HG02970 (cell line): Measurements from ENCODE around the gene GNB1L.
"Not testable (repeated sequence)": the region's sequence is repeated elsewhere in the genome, so short reads cannot be mapped to it uniquely, and the experiment has no call there.

Experiments
- ATAC-seq: cut with Tn5 transposase; IDR thresholded peaks from one replicate; pipeline ENCODE4 v1.9.1; 2021; ENCODE audit warnings: mild to moderate bottlenecking, moderate library complexity, moderate number of reproducible peaks; ENCODE audit not compliant: unreplicated experiment, low FRiP score

The GNB1L gene

GRCh38 chr22:19785461-19786263, 69.0 kb downstream of the GNB1L start:
- no peak for ATAC-seq

GRCh38 chr22:19784384-19785175, 70.1 kb downstream of the GNB1L start:
- ATAC-seq, result no peak

GRCh38 chr22:19783586-19784383, 70.9 kb downstream of the GNB1L start:
- ATAC-seq, result no peak

GRCh38 chr22:19782533-19782932, 72.1 kb downstream of the GNB1L start:
- ATAC-seq, result no peak

- no peak for ATAC-seq
Observed at GRCh38 chr22:19779685-19780268, 74.9 kb downstream of the GNB1L start.

DNA sequence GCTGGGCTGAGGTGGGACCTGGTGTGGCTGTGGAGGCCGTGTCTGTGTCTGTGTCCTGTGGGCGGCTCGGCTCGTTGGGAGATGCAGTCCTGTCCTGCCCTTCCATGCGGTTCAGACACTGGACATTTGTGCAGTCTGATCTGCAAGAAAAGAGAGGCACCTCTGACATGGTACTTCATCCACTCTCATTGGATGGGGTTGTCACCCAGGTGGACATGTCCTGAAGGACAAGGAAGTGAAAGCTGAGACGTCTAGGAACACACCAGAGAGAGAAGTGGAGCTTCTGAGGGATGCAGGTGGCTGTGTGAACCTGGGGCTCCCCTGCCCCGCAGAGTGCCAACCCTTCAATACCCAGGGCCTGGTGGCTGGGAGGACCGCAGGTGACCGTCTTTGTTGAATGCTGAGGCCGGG, 75.7 kb downstream of the GNB1L start:
- no peak for ATAC-seq

DNA sequence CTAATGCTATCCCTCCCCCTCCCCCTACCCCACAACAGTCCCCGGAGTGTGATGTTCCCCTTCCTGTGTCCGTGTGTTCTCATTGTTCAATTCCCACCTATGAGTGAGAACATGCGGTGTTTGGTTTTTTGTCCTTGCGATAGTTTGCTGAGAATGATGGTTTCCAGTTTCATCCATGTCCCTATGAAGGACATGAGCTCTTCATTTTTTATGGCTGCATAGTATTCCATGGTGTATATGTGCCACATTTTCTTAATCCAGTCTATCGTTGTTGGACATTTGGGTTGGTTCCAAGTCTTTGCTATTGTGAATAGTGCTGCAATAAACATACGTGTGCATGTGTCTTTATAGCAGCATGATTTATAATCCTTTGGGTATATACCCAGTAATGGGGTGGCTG, 77.5 kb downstream of the GNB1L start:
- ATAC-seq, result not testable (repeated sequence)

DNA sequence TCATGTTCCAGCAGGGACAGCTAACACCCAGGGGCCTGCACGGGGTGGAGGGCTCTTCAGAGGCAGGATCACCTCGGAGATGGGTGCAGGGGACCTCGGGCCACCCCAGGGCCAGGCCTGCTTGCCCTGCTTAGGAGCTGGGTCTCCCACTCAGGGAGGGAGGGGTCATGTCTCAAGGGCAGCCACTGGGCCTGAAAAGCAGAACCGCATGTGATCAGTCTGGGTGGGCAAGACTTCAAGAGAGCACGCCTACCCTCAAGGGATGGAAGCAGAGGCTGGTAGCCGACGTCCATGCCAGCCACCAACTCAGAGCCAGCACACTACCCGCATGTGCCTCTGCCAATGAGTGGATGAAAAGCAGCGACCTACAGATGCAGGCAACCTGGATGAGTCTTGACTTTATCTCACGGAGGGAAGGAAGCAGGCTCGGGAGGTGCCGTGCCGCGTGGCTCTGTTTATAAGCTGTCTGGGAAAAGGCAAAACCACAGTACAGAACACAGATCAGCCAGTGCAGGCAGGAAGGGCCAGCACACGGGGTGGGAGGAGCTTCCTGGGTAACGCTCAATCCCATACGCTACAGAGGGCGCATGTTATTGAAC, 78.1 kb downstream of the GNB1L start:
- no peak for ATAC-seq

- no peak for ATAC-seq
Observed at GRCh38 chr22:19775496-19776325, 79.0 kb downstream of the GNB1L start.

- no peak for ATAC-seq
Observed at GRCh38 chr22:19774628-19775027, 80.0 kb downstream of the GNB1L start.

- ATAC-seq, result no peak
Observed at GRCh38 chr22:19773470-19774040, 81.1 kb downstream of the GNB1L start.

GRCh38 chr22:19772673-19773469, 81.8 kb downstream of the GNB1L start:
- ATAC-seq, result peak; percentile 40

- no peak for ATAC-seq
Observed at GRCh38 chr22:19772422-19772672, 82.3 kb downstream of the GNB1L start.

DNA sequence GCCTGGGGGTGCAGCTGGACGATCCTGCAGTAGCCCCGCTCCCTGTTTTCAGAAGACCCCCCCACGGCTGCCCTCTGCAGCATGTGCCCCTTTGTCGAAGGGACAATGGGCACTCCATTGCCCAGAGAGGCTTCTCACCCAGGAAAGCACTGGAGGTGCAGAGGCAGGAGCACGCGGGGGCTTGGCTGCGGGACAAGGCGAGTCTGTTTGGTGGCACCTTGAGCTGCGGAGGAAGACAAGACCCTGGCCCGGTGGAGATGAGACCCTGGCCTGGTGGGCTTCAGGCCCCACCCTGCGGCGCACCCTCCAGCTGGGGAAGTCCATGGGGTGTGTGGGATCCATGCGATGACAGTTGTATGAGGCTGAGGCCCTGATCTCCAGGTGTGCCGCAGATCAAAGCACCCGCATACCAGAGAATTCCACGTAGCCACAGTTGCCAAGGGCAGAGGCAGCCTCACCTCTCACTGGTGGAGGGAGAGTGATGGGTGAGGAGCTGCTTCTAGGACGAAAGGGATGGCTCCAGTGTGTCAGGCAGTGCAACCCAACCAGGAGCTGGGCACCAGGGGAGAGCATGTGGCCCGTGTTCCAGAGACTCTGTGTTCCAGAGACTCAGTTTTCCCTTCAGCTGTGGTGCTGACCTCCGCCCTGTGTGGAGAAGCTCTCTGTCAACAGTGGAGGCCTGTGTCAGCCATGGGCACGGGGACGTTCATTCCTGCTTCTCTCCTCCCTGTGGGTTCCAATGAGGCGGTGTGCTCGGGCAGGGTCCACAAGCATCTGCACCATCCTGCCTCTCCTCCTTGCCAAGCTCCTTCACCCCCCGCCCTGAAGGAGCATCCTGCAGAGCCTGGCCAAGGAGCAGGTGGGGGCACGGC, 84.1 kb downstream of the GNB1L start:
- no peak for ATAC-seq

- no peak for ATAC-seq
Observed at GRCh38 chr22:19769393-19769715, 85.3 kb downstream of the GNB1L start.

GRCh38 chr22:19767427-19768341, 87.0 kb downstream of the GNB1L start:
- no peak for ATAC-seq
